ENCODE data around the gene UROC1.

The UROC1 gene

GRCh38 chr3:126515066-126515706 is 2.4 kb downstream of the UROC1 start:
- no peak for TF ChIP-seq CTCF (IDR thresholded peaks at IDR 0.05)
- Histone ChIP-seq H3K27ac (no peak overlapping the region), H3K4me1 (no peaks in the 10 kb centered on the region), H3K9me3 (no peaks in the 10 kb centered on the region), H3K4me3 (no peak overlapping the region), H3K36me3 (no peaks in the 10 kb centered on the region), H3K27me3 (peaks cover 0 to 18% of the 10 kb centered on the region in 2 donors)
- DNase-seq: no peak
- intact Hi-C loops (cut with DNase I; ENCODE audit: low total_unique reads): no loop called here

GRCh38 chr3:126514161-126514560 is 3.4 kb downstream of the UROC1 start:
- Histone ChIP-seq H3K4me1 (no peaks in the 10 kb centered on the region), H3K4me3 (no peak overlapping the region), H3K27ac (no peak overlapping the region), H3K27me3 (peaks cover 0 to 18% of the 10 kb centered on the region in 2 donors), H3K36me3 (no peaks in the 10 kb centered on the region), H3K9me3 (no peaks in the 10 kb centered on the region)
- no peak for DNase-seq
- TF ChIP-seq CTCF (IDR thresholded peaks at IDR 0.05): no peak
- intact Hi-C loops (cut with DNase I; ENCODE audit: low total_unique reads): no loop called here

GRCh38 chr3:126512916-126513650 is 4.5 kb downstream of the UROC1 start:
- no peaks in the 10 kb centered on the region for H3K36me3 ChIP-seq
- no peaks in the 10 kb centered on the region for H3K4me1 ChIP-seq
- intact Hi-C loops (cut with DNase I; ENCODE audit: low total_unique reads): no loop called here
- peaks cover 0 to 11% of the 10 kb centered on the region in 2 donors for H3K27me3 ChIP-seq
- H3K4me3 ChIP-seq: no peak overlapping the region
- no peak for TF ChIP-seq CTCF (IDR thresholded peaks at IDR 0.05)
- H3K9me3 ChIP-seq: no peaks in the 10 kb centered on the region
- DNase-seq: no peak
- no peak overlapping the region for H3K27ac ChIP-seq

GRCh38 chr3:126512026-126512425 is 5.5 kb downstream of the UROC1 start:
- H3K36me3 ChIP-seq: no peaks in the 10 kb centered on the region
- no peaks in the 10 kb centered on the region for H3K4me1 ChIP-seq
- H3K27ac ChIP-seq: no peak overlapping the region
- DNase-seq: no peak
- H3K4me3 ChIP-seq: no peak overlapping the region
- intact Hi-C loops (cut with DNase I; ENCODE audit: low total_unique reads): no loop called here
- no peaks in the 10 kb centered on the region for H3K9me3 ChIP-seq
- H3K27me3 ChIP-seq: peaks cover 0 to 2% of the 10 kb centered on the region in 2 donors
- no peak for TF ChIP-seq CTCF (IDR thresholded peaks at IDR 0.05)

GRCh38 chr3:126511291-126511690 is 6.3 kb downstream of the UROC1 start:
- Histone ChIP-seq H3K9me3 (no peaks in the 10 kb centered on the region), H3K4me1 (no peaks in the 10 kb centered on the region), H3K4me3 (no peak overlapping the region), H3K27ac (no peak overlapping the region), H3K27me3 (no peaks in the 10 kb centered on the region), H3K36me3 (no peaks in the 10 kb centered on the region)
- no peak for TF ChIP-seq CTCF (IDR thresholded peaks at IDR 0.05)
- intact Hi-C loops (cut with DNase I; ENCODE audit: low total_unique reads): no loop called here
- no peak for DNase-seq

All from tibial artery (tissue), 4 donors.